ENCODE data around the gene CAMK2G. TPM values are rescaled to one million over a fixed set of nuclear protein-coding genes. Genes with fewer than 3 reads are reported as not detected.

Gene CAMK2G
- total RNA-seq, 5 donors from 2014 or later (not counting 1 experiment from before 2014, with no cell fraction given) = 50.6 to 59.9 (median 55.5) TPM

DNA sequence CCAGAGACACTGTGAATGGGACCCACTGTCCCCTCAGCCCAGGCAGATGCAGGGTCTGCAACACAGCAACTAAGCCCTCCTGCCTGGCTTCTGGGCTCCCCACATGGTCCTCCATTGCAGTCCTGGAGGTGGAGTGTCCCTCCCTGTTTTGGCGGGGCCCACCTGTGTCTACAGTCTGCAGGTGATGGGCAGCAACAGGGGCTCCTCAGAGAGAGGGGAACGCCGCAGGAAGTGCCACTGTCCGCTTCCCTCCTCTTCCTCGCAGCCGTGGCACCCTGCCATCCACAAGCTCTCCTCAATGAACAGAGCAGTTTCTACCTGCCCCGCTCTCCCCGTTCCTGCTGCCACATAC, 9.3 kb downstream of the CAMK2G start:
- Histone ChIP-seq H3K4me3 (ENCODE audit: control insufficient read depth in 1 of 2, extremely low read depth in 1 of 2, low read length in 1 of 2) (peak overlapping the region; percentile 42 to 49), H3K36me3 (ENCODE audit: control insufficient read depth in 2 of 2, extremely low read depth in 1 of 2, insufficient read depth in 1 of 2, low read length in 1 of 2) (peaks cover 12 to 49% of the 10 kb centered on the region in 2 donors), H3K27me3 (replicated peaks in 1 of 2; ENCODE audit: control insufficient read depth in 2 of 2, extremely low read depth in 1 of 2, insufficient read depth in 2 of 2, low read length in 1 of 2) (no peaks in the 10 kb centered on the region), H3K9me3 (no peaks in the 10 kb centered on the region), H3K4me1 (ENCODE audit: control insufficient read depth in 1 of 2, extremely low read depth in 1 of 2, insufficient read depth in 2 of 2, low read length in 2 of 2) (peaks cover 21 to 82% of the 10 kb centered on the region in 2 experiments), H3K27ac (ENCODE audit: low read length) (peak overlapping the region; percentile 80)
- H3K36me3 Mint-ChIP-seq = peaks cover 15% of the 10 kb centered on the region
- peak overlapping the region; percentile 75 to 89 (median 80) for H3K4me3 Mint-ChIP-seq
- ChIA-PET CTCF (interaction anchor here (1.1 to 1.9 kb wide), 2 partner anchors 14 to 15 kb away, joined by 3 to 10 read pairs; no protein-coding TSS in a partner anchor), POLR2A (interaction anchor here in 1 of 2 donors (1.2 kb wide), 1 partner anchor 10 kb away, joined by 5 read pairs; no protein-coding TSS in a partner anchor)
- 0% methylated on average over 6 of the region's 8 CpGs for WGBS (ENCODE audit: insufficient coverage)
- DNase-seq = peak in 2 of 35 experiments; percentile 12 to 16
- no peaks in the 10 kb centered on the region for H3K27me3 Mint-ChIP-seq
- ATAC-seq (replicated peaks in 1 of 4) = no peak
- no peaks in the 10 kb centered on the region for H3K9me3 Mint-ChIP-seq
- peak overlapping the region; percentile 97 to 98 for H3K27ac Mint-ChIP-seq
- H3K4me1 Mint-ChIP-seq = peaks cover 78 to 94% (median 91%) of the 10 kb centered on the region in 3 donors

DNA sequence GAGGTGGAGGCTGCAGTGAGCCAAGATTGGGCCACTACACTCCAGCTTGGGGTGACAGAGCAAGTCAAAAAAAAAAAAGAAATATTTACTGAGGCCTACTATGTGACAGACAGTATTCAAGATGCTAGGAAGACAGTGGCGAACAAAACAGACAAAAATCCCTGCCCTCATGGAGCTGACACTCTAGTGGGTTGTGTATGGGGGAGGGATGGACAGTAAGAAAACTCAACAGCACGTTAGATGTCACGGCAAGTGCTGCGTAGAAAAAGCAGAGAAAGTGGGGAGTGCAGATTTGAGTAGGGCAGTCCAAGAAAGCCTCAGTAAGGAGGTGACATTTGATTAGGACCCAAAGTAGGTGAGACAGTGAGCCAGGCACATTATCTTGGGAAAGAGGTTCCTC, 10.1 kb downstream of the CAMK2G start:
- no peaks in the 10 kb centered on the region for H3K27me3 Mint-ChIP-seq
- H3K36me3 Mint-ChIP-seq = peaks cover 15% of the 10 kb centered on the region
- no peaks in the 10 kb centered on the region for H3K9me3 ChIP-seq
- H3K4me3 Mint-ChIP-seq = peak overlapping the region in 2 of 3 donors; percentile 38 to 89
- WGBS (ENCODE audit: insufficient coverage) = 95% methylated on average over 4 of the region's 4 CpGs
- peaks cover 78 to 94% (median 92%) of the 10 kb centered on the region in 3 donors for H3K4me1 Mint-ChIP-seq
- peaks cover 14 to 54% of the 10 kb centered on the region in 2 donors for H3K36me3 ChIP-seq (ENCODE audit: control insufficient read depth in 2 of 2, extremely low read depth in 1 of 2, insufficient read depth in 1 of 2, low read length in 1 of 2)
- H3K27me3 ChIP-seq (replicated peaks in 1 of 2; ENCODE audit: control insufficient read depth in 2 of 2, extremely low read depth in 1 of 2, insufficient read depth in 2 of 2, low read length in 1 of 2) = no peaks in the 10 kb centered on the region
- no peaks in the 10 kb centered on the region for H3K9me3 Mint-ChIP-seq
- ChIA-PET CTCF (interaction anchor here (0.5 to 2.8 kb wide), 6 partner anchors 15 to 101 kb away, joined by 3 to 21 read pairs (median 3); no protein-coding TSS in a partner anchor), POLR2A (interaction anchor here in 1 of 2 donors (1.2 kb wide), 1 partner anchor 11 kb away, joined by 5 read pairs; no protein-coding TSS in a partner anchor)
- H3K27ac Mint-ChIP-seq = peak overlapping the region; percentile 97 to 98
- no peak overlapping the region for H3K4me3 ChIP-seq (ENCODE audit: control insufficient read depth in 1 of 2, extremely low read depth in 1 of 2, low read length in 1 of 2)
- H3K27ac ChIP-seq (ENCODE audit: low read length) = peak overlapping the region; percentile 30
- H3K4me1 ChIP-seq (ENCODE audit: control insufficient read depth in 1 of 2, extremely low read depth in 1 of 2, insufficient read depth in 2 of 2, low read length in 2 of 2) = peaks cover 23 to 87% of the 10 kb centered on the region in 2 experiments
- ATAC-seq (replicated peaks in 1 of 4) = no peak
- no peak for DNase-seq

DNA sequence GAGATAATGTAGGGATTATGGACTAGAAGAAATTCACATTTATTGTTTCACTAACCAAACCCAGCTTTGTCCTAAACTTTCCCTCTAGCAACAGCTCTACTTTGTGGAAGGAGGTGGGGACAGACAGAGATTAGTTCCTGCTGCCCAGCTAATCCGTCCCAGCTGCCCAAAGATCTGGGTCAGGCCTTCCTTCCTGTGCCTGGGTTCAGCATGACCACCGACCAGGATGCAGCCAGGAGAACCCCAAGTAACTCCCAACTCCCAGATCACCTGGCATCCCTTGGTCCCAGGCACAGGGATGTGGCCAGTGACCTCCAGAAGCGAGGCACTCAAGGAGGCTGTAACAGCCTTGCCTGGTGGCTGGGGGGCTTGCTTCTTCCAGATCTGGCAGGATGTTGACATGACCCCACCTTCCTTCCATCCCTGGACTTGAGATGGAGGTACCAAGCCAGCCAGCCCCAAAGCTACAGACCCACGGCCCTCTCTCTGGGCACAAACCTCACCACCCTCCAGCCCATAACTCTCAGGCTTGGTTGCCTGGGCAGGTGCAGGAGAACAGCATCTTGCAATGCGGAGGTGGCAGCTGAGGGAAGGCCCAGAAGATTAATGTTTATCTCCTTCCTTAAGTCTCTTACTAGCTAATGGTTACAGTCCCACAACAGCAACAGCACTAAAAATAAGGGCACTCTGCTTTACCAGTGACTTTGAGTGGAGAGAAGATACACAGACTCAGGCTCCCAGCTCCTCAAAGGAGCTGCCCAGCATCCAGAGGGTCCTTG, 11.1 kb downstream of the CAMK2G start:
- H3K4me1 ChIP-seq (ENCODE audit: control insufficient read depth in 1 of 2, extremely low read depth in 1 of 2, insufficient read depth in 2 of 2, low read length in 2 of 2) = peaks cover 22 to 90% of the 10 kb centered on the region in 2 experiments
- WGBS (ENCODE audit: insufficient coverage) = 62% methylated on average over 2 of the region's 5 CpGs
- ATAC-seq (replicated peaks in 1 of 4) = no peak

DNA sequence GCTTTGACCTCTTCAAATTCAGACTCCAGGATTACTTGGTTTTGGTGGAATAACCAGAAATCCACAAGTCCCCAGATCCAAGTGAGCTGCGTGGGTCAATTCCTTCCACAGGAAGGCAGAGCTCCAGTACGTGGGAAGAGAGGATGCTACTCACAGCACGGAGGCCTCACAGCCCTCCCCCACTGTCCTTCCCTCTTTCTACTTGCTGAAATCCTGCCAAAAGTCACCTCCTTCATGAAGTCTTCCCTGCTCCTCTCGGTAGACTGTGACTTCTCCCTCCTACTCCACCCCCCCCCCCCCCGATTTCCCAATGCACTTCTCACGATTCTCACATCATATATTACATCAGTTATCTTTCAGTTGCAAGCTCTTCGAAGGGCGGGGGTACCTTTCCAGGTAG, 12.3 kb downstream of the CAMK2G start:
- DNase-seq (no peak), ATAC-seq (replicated peaks in 1 of 4) (no peak)
- peaks cover 19 to 90% of the 10 kb centered on the region in 2 experiments for H3K4me1 ChIP-seq (ENCODE audit: control insufficient read depth in 1 of 2, extremely low read depth in 1 of 2, insufficient read depth in 2 of 2, low read length in 2 of 2)
- Mint-ChIP-seq H3K9me3 (no peaks in the 10 kb centered on the region), H3K27ac (peak overlapping the region in 1 of 2 donors; percentile 98), H3K4me1 (peaks cover 76 to 94% (median 91%) of the 10 kb centered on the region in 3 donors), H3K27me3 (no peaks in the 10 kb centered on the region), H3K36me3 (peaks cover 23% of the 10 kb centered on the region), H3K4me3 (no peak overlapping the region)
- H3K9me3 ChIP-seq = no peaks in the 10 kb centered on the region
- POLR2A ChIA-PET = interaction anchor here in 1 of 2 donors (0.6 kb wide), 1 partner anchor 301 kb away, joined by 4 read pairs; no protein-coding TSS in a partner anchor
- H3K4me3 ChIP-seq (ENCODE audit: control insufficient read depth in 1 of 2, extremely low read depth in 1 of 2, low read length in 1 of 2) = no peak overlapping the region
- WGBS (ENCODE audit: insufficient coverage) = 77% methylated on average over 3 of the region's 8 CpGs
- CTCF ChIA-PET = interaction anchor here in 1 of 2 donors (0.8 to 2.8 kb wide), 2 partner anchors 12 to 17 kb away, joined by 3 to 21 read pairs; partner anchors contain the start of gene CAMK2G
- peaks cover 14 to 52% of the 10 kb centered on the region in 2 donors for H3K36me3 ChIP-seq (ENCODE audit: control insufficient read depth in 2 of 2, extremely low read depth in 1 of 2, insufficient read depth in 1 of 2, low read length in 1 of 2)
- H3K27ac ChIP-seq (ENCODE audit: low read length) = no peak overlapping the region
- H3K27me3 ChIP-seq (replicated peaks in 1 of 2; ENCODE audit: control insufficient read depth in 2 of 2, extremely low read depth in 1 of 2, insufficient read depth in 2 of 2, low read length in 1 of 2) = no peaks in the 10 kb centered on the region

More for the DNA sequence above, 11.1 kb downstream of the CAMK2G start:
- peak overlapping the region; percentile 97 to 98 for H3K27ac Mint-ChIP-seq
- ChIA-PET POLR2A (no interaction called here), CTCF (interaction anchor here (0.6 to 2.8 kb wide), 5 partner anchors 10 to 100 kb away, joined by 3 to 21 read pairs (median 3); no protein-coding TSS in a partner anchor)
- H3K27ac ChIP-seq (ENCODE audit: low read length) = peak overlapping the region; percentile 30
- H3K4me3 ChIP-seq (ENCODE audit: control insufficient read depth in 1 of 2, extremely low read depth in 1 of 2, low read length in 1 of 2) = no peak overlapping the region
- peaks cover 14 to 54% of the 10 kb centered on the region in 2 donors for H3K36me3 ChIP-seq (ENCODE audit: control insufficient read depth in 2 of 2, extremely low read depth in 1 of 2, insufficient read depth in 1 of 2, low read length in 1 of 2)
- no peaks in the 10 kb centered on the region for H3K9me3 ChIP-seq
- H3K27me3 Mint-ChIP-seq = no peaks in the 10 kb centered on the region
- peaks cover 17% of the 10 kb centered on the region for H3K36me3 Mint-ChIP-seq
- peaks cover 76 to 94% (median 91%) of the 10 kb centered on the region in 3 donors for H3K4me1 Mint-ChIP-seq
- peak overlapping the region in 2 of 3 donors; percentile 36 to 89 for H3K4me3 Mint-ChIP-seq
- DNase-seq = no peak
- no peaks in the 10 kb centered on the region for H3K9me3 Mint-ChIP-seq
- H3K27me3 ChIP-seq (replicated peaks in 1 of 2; ENCODE audit: control insufficient read depth in 2 of 2, extremely low read depth in 1 of 2, insufficient read depth in 2 of 2, low read length in 1 of 2) = no peaks in the 10 kb centered on the region

DNA sequence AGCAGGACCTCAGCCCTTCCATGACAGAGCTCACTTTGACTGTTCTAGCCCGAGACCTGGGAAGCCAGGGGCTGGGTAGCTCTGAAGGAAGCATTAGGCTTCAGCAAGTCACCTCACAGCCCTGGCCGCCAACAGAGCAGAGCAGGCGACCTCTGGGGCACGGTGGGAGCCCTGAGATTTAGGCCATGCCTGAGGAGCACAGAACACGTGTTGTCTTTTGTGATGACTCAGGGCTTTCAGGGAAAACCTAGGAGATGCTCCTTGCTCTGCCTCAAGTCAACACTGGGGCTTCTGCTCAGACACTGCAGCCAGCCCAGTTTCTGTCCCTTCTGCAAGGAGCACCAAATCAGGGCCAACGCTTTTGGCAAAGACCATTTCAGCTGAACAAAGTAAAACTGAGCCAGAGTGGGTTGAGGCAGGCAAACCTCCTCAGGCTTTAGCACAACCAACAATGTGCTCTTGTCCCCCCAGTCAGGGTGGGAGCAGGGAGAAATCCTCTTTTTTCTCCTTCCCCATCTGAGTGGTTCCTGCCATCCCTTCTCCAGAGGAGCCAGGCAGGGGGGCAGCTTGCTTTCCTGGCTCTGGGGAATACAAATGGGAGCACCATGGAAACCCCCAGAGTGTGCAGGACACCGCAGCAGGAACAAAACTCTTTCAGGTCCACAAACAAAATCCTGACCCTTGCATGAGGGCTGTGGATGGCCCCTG, 14.4 kb downstream of the CAMK2G start:
- Mint-ChIP-seq H3K27me3 (no peaks in the 10 kb centered on the region), H3K9me3 (no peaks in the 10 kb centered on the region), H3K4me3 (peak overlapping the region in 1 of 3 donors; percentile 51), H3K4me1 (peaks cover 69 to 88% (median 87%) of the 10 kb centered on the region in 3 donors), H3K27ac (peak overlapping the region; percentile 94 to 95), H3K36me3 (peaks cover 27% of the 10 kb centered on the region)
- H3K9me3 ChIP-seq = no peaks in the 10 kb centered on the region
- no peak overlapping the region for H3K4me3 ChIP-seq (ENCODE audit: control insufficient read depth in 1 of 2, extremely low read depth in 1 of 2, low read length in 1 of 2)
- POLR2A ChIA-PET = interaction anchor here in 1 of 2 donors (0.5 kb wide), 1 partner anchor 82 kb away, joined by 9 read pairs; no protein-coding TSS in a partner anchor
- 51% methylated on average over 5 of the region's 7 CpGs for WGBS (ENCODE audit: insufficient coverage)
- no peak for DNase-seq
- H3K27me3 ChIP-seq (replicated peaks in 1 of 2; ENCODE audit: control insufficient read depth in 2 of 2, extremely low read depth in 1 of 2, insufficient read depth in 2 of 2, low read length in 1 of 2) = no peaks in the 10 kb centered on the region
- peak in 1 of 4 experiments; percentile 28 for ATAC-seq (replicated peaks in 1 of 4)
- peak overlapping the region; percentile 67 for H3K27ac ChIP-seq (ENCODE audit: low read length)
- CTCF ChIA-PET = interaction anchor here (0.6 to 2.3 kb wide), 4 partner anchors 15 to 81 kb away, joined by 3 to 12 read pairs (median 4); partner anchors contain the start of gene CAMK2G (in 1 of the 2)
- peaks cover 19 to 73% of the 10 kb centered on the region in 2 donors for H3K36me3 ChIP-seq (ENCODE audit: control insufficient read depth in 2 of 2, extremely low read depth in 1 of 2, insufficient read depth in 1 of 2, low read length in 1 of 2)
- H3K4me1 ChIP-seq (ENCODE audit: control insufficient read depth in 1 of 2, extremely low read depth in 1 of 2, insufficient read depth in 2 of 2, low read length in 2 of 2) = peaks cover 7 to 77% of the 10 kb centered on the region in 2 experiments

All from T-cell (primary cell).